Epithelial cell of esophagus (primary cell): ENCODE results near the gene DEPDC5.

Experiments
- DNase-seq: peaks from one replicate; pipeline ENCODE4 v3.0.0; 2010; ENCODE audit warnings: low read depth
- H3K4me3 ChIP-seq: 2 replicates; pipeline ENCODE4 v1.5.1; 2011; ENCODE audit warnings: mild to moderate bottlenecking, low read length, control low read depth
- TF ChIP-seq, protein P1 (sequence below): IDR thresholded peaks from 2 replicates; pipeline ENCODE4 v1.5.1; 2011; ENCODE audit warnings: low read depth, mild to moderate bottlenecking, low read length, control low read depth, inconsistent platforms; ENCODE audit not compliant: insufficient read depth; ENCODE audit errors: missing control alignments

DEPDC5 gene

DNA sequence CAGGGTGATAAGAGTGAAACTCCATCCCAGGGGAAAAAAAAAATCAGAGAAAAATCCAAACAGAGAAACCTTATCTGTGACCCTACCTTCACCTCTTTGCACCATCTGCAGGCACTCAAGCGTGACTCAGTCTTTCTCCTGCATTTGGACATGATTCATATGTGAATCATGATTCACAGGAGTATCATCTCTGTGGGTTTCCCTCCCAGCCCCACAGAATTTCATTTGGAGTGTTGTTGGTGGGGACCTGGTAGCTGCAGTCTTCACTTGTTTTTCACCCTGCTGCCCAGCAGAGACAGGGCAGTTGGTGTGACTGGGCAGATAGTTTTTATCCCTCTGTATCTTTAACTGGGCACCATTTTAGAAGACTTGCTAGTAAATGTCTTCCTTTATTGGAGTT lies 75.7 kb downstream of the DEPDC5 start:
- TF ChIP-seq, protein P1, sequence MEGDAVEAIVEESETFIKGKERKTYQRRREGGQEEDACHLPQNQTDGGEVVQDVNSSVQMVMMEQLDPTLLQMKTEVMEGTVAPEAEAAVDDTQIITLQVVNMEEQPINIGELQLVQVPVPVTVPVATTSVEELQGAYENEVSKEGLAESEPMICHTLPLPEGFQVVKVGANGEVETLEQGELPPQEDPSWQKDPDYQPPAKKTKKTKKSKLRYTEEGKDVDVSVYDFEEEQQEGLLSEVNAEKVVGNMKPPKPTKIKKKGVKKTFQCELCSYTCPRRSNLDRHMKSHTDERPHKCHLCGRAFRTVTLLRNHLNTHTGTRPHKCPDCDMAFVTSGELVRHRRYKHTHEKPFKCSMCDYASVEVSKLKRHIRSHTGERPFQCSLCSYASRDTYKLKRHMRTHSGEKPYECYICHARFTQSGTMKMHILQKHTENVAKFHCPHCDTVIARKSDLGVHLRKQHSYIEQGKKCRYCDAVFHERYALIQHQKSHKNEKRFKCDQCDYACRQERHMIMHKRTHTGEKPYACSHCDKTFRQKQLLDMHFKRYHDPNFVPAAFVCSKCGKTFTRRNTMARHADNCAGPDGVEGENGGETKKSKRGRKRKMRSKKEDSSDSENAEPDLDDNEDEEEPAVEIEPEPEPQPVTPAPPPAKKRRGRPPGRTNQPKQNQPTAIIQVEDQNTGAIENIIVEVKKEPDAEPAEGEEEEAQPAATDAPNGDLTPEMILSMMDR, result no peak
- DNase-seq, result peak; percentile 93
- no peak overlapping the region for H3K4me3 ChIP-seq

DNA sequence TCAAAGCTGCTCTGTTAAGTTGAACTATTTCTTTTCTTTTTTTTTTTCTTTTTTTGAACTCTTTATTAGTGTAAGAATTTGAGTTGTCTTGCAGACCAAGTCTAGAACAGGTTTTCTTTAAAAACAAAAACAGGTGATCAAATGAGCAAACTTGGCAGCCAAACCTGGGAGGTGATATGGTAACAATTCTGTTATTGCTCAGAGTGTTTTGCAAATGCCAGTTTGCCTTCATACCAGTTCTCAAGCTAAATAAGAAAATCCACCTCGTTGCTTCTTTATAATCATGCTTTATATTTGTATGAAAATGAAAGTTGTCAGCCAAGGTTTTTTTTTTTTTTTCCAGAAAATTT lies 76.9 kb downstream of the DEPDC5 start:
- H3K4me3 ChIP-seq, result no peak overlapping the region
- DNase-seq, result peak; percentile 39
- TF ChIP-seq, protein P1, result no peak

DNA sequence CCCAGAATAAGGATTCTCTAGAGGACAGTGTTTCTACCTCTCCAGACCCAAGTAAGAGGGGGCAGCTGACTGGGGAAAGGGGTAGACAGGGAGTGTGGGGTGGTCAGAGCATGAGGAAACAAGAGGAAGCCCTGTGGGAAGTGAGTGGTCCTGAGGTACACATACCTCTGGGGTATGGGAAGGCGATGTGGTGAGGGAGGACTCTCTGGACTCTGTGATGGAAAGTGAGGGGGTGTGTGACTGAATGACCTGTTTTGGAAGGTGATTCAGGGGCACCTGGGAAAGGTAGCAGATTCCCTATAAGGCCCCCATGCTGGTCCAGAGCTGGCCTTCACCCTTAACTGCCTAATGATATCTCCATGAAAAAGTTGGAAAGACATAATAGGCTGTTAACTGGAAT lies 80.1 kb downstream of the DEPDC5 start:
- DNase-seq, result no peak
- TF ChIP-seq, protein P1, result no peak

DNA sequence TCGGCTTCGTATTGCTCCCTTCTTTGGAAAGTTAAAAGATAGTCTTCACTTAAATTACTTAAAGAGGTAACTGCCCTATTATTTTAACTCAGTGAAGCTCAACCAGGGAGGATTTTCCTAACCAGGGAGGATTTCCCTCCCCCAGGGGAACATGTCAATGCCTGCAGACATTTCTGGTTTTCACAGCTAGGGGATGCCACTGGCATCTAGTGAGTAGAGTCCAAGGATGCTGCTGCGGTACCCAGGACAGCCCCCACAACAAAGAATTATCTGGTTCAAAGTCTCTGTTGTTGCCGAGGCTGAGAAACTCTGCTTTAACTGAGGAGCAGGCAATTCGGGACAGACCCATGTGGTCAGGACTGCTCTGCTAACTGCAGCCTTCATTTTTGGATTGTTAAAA lies 82.2 kb downstream of the DEPDC5 start:
- no peak overlapping the region for H3K4me3 ChIP-seq
- TF ChIP-seq, protein P1, result no peak
- DNase-seq, result no peak

More for the DNA sequence above, 80.1 kb downstream of the DEPDC5 start:
- H3K4me3 ChIP-seq, result no peak overlapping the region

GRCh38 chr22:31838917-31839316 lies 85.1 kb downstream of the DEPDC5 start:
- TF ChIP-seq, protein P1, result no peak
- H3K4me3 ChIP-seq, result no peak overlapping the region
- DNase-seq, result peak; percentile 74

GRCh38 chr22:31839986-31840385 lies 86.2 kb downstream of the DEPDC5 start:
- TF ChIP-seq, protein P1, result no peak
- no peak for DNase-seq
- no peak overlapping the region for H3K4me3 ChIP-seq

DNA sequence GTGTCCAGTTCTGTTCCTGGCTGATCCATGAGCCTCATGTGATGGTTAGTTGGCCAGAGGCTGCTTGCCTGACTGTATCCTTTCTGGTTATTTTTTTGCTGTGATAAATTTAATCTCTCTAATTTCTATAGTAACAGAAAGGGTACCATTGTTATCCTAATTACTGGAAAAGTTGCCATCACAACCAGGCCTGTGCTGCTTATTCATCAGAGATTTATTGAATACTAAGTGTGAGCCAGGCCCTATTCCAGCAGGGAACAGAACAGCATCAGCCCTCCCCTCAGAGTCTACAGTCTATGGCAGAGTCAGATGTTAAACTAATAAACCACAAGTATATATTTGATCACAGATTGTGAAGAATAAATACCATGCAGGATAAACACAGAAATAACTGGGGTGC lies 86.8 kb downstream of the DEPDC5 start:
- no peak for DNase-seq
- TF ChIP-seq, protein P1, result no peak
- no peak overlapping the region for H3K4me3 ChIP-seq
